Fibroblast of skin of right biceps (primary cell): Measurements from ENCODE around the gene CCZ1.
"Not testable (repeated sequence)": the region's sequence is repeated elsewhere in the genome, so short reads cannot be mapped to it uniquely, and the experiment has no call there.

Experiments
- DNase-seq: peaks from one replicate; pipeline ENCODE4 v3.0.0-alpha.2; 2013

Gene CCZ1

GRCh38 chr7:5916529-5916928, 18.0 kb downstream of the CCZ1 start:
- DNase-seq: not testable (repeated sequence)

- not testable (repeated sequence) for DNase-seq
Measured at GRCh38 chr7:5924180-5924579, 25.6 kb downstream of the CCZ1 start.

- not testable (repeated sequence) for DNase-seq
Measured at GRCh38 chr7:5924630-5925029, 26.1 kb downstream of the CCZ1 start.

- not testable (repeated sequence) for DNase-seq
Measured at GRCh38 chr7:5926263-5926870, 27.8 kb downstream of the CCZ1 start.

GRCh38 chr7:5930290-5930689, 31.8 kb downstream of the CCZ1 start:
- DNase-seq: not testable (repeated sequence)

- not testable (repeated sequence) for DNase-seq
Measured at GRCh38 chr7:5931250-5931649, 32.7 kb downstream of the CCZ1 start.

- not testable (repeated sequence) for DNase-seq
Measured at GRCh38 chr7:5931905-5932644, 33.5 kb downstream of the CCZ1 start.

GRCh38 chr7:5934945-5935450, 36.5 kb downstream of the CCZ1 start:
- DNase-seq: not testable (repeated sequence)

- not testable (repeated sequence) for DNase-seq
Measured at GRCh38 chr7:5963205-5963604, 64.7 kb downstream of the CCZ1 start.

GRCh38 chr7:5963810-5964209, 65.3 kb downstream of the CCZ1 start:
- not testable (repeated sequence) for DNase-seq

GRCh38 chr7:5970347-5970911, 71.9 kb downstream of the CCZ1 start, which contains the start of gene RSPH10B:
Gene RSPH10B, minus strand, starts transcription at chr7:5970689. Its CDS starts 3,573 bp downstream, at chr7:5967116.
- not testable (repeated sequence) for DNase-seq

- DNase-seq: not testable (repeated sequence)
Measured at GRCh38 chr7:5973580-5973979, 75.0 kb downstream of the CCZ1 start.
